T-cell (primary cell): ENCODE data around the gene CREB3L2. TPM values are rescaled to one million over a fixed set of nuclear protein-coding genes. Genes with fewer than 3 reads are reported as not detected.

ENCODE experiments used
- ATAC-seq, 4 experiments: fragments of 200-7000 bp in 3 of 4; fragments of 150-1000 bp in 1 of 4; cut with Tn5 transposase; replicated peaks in 1 of 4; 1 replicate in 3 of 4; 2 replicates in 1 of 4; pipeline ENCODE4 v1.10.0; 2021; ENCODE audit warnings: moderate library complexity in 3 of 4, mild to moderate bottlenecking in 2 of 4, moderate number of reproducible peaks in 1 of 4
- CTCF ChIA-PET, 2 donors: fragments of 300-600 bp; sonication (Branson Sonifier 250); formaldehyde crosslinking; loops; one replicate each; lab custom pipeline; 2022; ENCODE audit warnings: antibody characterized with exemption in 2 of 2; lab: Charles Lee
- POLR2A ChIA-PET, 2 donors: fragments of 300-600 bp; sonication (Branson Sonifier 250); formaldehyde crosslinking; loops; one replicate each; lab custom pipeline; 2022; ENCODE audit warnings: antibody characterized with exemption in 2 of 2; lab: Charles Lee
- DNase-seq, 35 experiments: peaks; one replicate each; pipeline versions ENCODE4 v3.0.0 to v3.0.0-alpha.2; 2013 to 2023
- H3K27ac ChIP-seq: one replicate; pipeline ENCODE4 v1.5.1; 2013; ENCODE audit warnings: low read length
- H3K27me3 ChIP-seq, 2 experiments: replicated peaks in 1 of 2; 1 replicate in 1 of 2; 2 replicates in 1 of 2; pipeline versions ENCODE4 v1.6.1 to v1.7.0; 2013; ENCODE audit warnings: low read length in 1 of 2, mixed read lengths in 1 of 2; ENCODE audit not compliant: control insufficient read depth in 2 of 2, insufficient read depth in 2 of 2; ENCODE audit errors: extremely low read depth in 1 of 2
- H3K36me3 ChIP-seq, 2 donors: 1 replicate in 1 of 2; 2 replicates in 1 of 2; pipeline versions ENCODE4 v1.6.1 to v1.7.0; 2013; ENCODE audit warnings: low read length in 1 of 2; ENCODE audit not compliant: control insufficient read depth in 2 of 2, insufficient read depth in 1 of 2; ENCODE audit errors: extremely low read depth in 1 of 2
- H3K4me1 ChIP-seq, 2 experiments: 1 replicate in 1 of 2; 2 replicates in 1 of 2; pipeline versions ENCODE4 v1.6.1 to v1.7.0; 2013; ENCODE audit warnings: low read length in 2 of 2, mixed read lengths in 1 of 2; ENCODE audit not compliant: insufficient read depth in 2 of 2, control insufficient read depth in 1 of 2; ENCODE audit errors: extremely low read depth in 1 of 2
- H3K4me3 ChIP-seq, 2 donors: 1 replicate in 1 of 2; 2 replicates in 1 of 2; pipeline versions ENCODE4 v1.5.1 to v1.7.0; 2013; ENCODE audit warnings: mild to moderate bottlenecking in 2 of 2, low read length in 1 of 2, moderate library complexity in 1 of 2; ENCODE audit not compliant: control insufficient read depth in 1 of 2; ENCODE audit errors: extremely low read depth in 1 of 2
- H3K9me3 ChIP-seq: 2 replicates; pipeline ENCODE4 v1.7.0; 2013
- H3K27ac Mint-ChIP-seq, 2 donors: one replicate each; pipeline ENCODE4 v1.8.0; 2020 to 2021; ENCODE audit warnings: mild to moderate bottlenecking in 2 of 2, mixed read lengths in 2 of 2
- H3K27me3 Mint-ChIP-seq, 2 donors: one replicate each; pipeline ENCODE4 v1.8.0; 2021 to 2022; ENCODE audit warnings: mixed read lengths in 2 of 2
- H3K36me3 Mint-ChIP-seq: one replicate; pipeline ENCODE4 v1.8.0; 2021; ENCODE audit warnings: mixed read lengths
- H3K4me1 Mint-ChIP-seq, 3 donors: one replicate each; pipeline ENCODE4 v1.8.0; 2020 to 2022; ENCODE audit warnings: mixed read lengths in 3 of 3, mild to moderate bottlenecking in 1 of 3
- H3K4me3 Mint-ChIP-seq, 3 donors: one replicate each; pipeline ENCODE4 v1.8.0; 2020 to 2022; ENCODE audit warnings: mild to moderate bottlenecking in 3 of 3, mixed read lengths in 3 of 3, moderate library complexity in 3 of 3
- H3K9me3 Mint-ChIP-seq, 3 donors: one replicate each; pipeline ENCODE4 v1.8.0; 2020 to 2022; ENCODE audit warnings: mixed read lengths in 3 of 3
- WGBS: methylation state at CpG from one replicate; pipeline ENCODE4 v1.1.5; 2013; ENCODE audit warnings: missing lambda C conversion rate; ENCODE audit not compliant: insufficient coverage; 5-methylcytosine and 5-hydroxymethylcytosine counted together
- total RNA-seq, 35 experiments: library from RNA in 6 of 35; stranded (reverse) in 6 of 35; fragments of 120-200 nt in 1 of 35; gene quantifications; one replicate each; pipeline versions ENCODE4 v1.2.1 to v1.2.4 and lab custom pipeline; 2013 to 2026

The CREB3L2 gene
- total RNA-seq, 5 donors from 2014 or later (not counting 1 experiment from before 2014, with no cell fraction given), result 21.1 to 40.8 (median 28.9) TPM

- DNase-seq (no peak), ATAC-seq (no peak)
- Mint-ChIP-seq H3K27ac (peak overlapping the region; percentile 51 to 99), H3K4me1 (peaks cover 47 to 53% (median 52%) of the 10 kb centered on the region in 3 donors), H3K36me3 (peaks cover 27% of the 10 kb centered on the region), H3K4me3 (no peak overlapping the region), H3K9me3 (no peaks in the 10 kb centered on the region), H3K27me3 (no peaks in the 10 kb centered on the region)
- POLR2A ChIA-PET, result interaction anchor here in 1 of 2 donors (0.8 kb wide), 1 partner anchor 10 kb away, joined by 3 read pairs; no protein-coding TSS in a partner anchor
- Histone ChIP-seq H3K9me3 (no peaks in the 10 kb centered on the region), H3K4me3 (no peak overlapping the region), H3K27ac (peak overlapping the region; percentile 87), H3K27me3 (no peaks in the 10 kb centered on the region), H3K36me3 (peaks cover 0 to 3% of the 10 kb centered on the region in 2 donors), H3K4me1 (peaks cover 7 to 22% of the 10 kb centered on the region in 2 experiments)
- 93% methylated on average over 7 of the region's 11 CpGs for WGBS
- CTCF ChIA-PET, result interaction anchor here (0.6 to 1.9 kb wide), 3 partner anchors 12 to 69 kb away, joined by 6 to 9 read pairs (median 9); partner anchors contain the start of gene CREB3L2 (in 1 of the 2)
Measured at GRCh38 chr7:137933270-137934017, 68.4 kb downstream of the CREB3L2 start.

GRCh38 chr7:137932881-137933269, 69.0 kb downstream of the CREB3L2 start:
- DNase-seq (no peak), ATAC-seq (no peak)
- Histone ChIP-seq H3K4me3 (no peak overlapping the region), H3K27me3 (no peaks in the 10 kb centered on the region), H3K4me1 (peaks cover 7 to 22% of the 10 kb centered on the region in 2 experiments), H3K27ac (peak overlapping the region; percentile 87), H3K36me3 (peaks cover 0 to 6% of the 10 kb centered on the region in 2 donors), H3K9me3 (no peaks in the 10 kb centered on the region)
- ChIA-PET CTCF (interaction anchor here in 1 of 2 donors (0.6 kb wide), 1 partner anchor 30 kb away, joined by 9 read pairs; no protein-coding TSS in a partner anchor), POLR2A (interaction anchor here in 1 of 2 donors (0.8 kb wide), 1 partner anchor 9 kb away, joined by 3 read pairs; no protein-coding TSS in a partner anchor)
- 85% methylated on average over 5 of the region's 5 CpGs for WGBS
- Mint-ChIP-seq H3K36me3 (peaks cover 29% of the 10 kb centered on the region), H3K9me3 (no peaks in the 10 kb centered on the region), H3K4me3 (no peak overlapping the region), H3K4me1 (peaks cover 47 to 53% (median 52%) of the 10 kb centered on the region in 3 donors), H3K27me3 (no peaks in the 10 kb centered on the region), H3K27ac (peak overlapping the region; percentile 51 to 99)

DNA sequence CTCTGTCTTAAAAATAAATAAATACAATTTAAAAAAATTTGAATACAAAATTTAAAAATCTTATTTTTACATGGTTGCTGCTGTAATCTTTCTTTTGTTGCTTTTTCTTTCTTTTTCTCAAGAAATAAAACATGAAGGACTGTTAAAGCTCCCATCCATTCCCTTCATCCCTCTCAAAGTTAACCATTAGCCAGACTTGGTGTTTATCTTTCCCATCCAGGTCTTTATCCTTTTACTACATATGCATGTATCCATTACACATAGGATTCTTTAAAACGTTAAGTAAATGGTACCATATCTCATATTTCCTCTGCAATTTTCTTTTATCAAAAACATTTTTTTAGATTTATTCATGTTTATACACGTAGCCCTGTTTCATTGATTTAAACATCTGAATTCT, 70.1 kb downstream of the CREB3L2 start:
- Histone ChIP-seq H3K27me3 (no peaks in the 10 kb centered on the region), H3K9me3 (no peaks in the 10 kb centered on the region), H3K36me3 (peaks cover 0 to 11% of the 10 kb centered on the region in 2 donors), H3K4me1 (peaks cover 7 to 22% of the 10 kb centered on the region in 2 experiments), H3K27ac (no peak overlapping the region), H3K4me3 (no peak overlapping the region)
- DNase-seq (no peak), ATAC-seq (no peak)
- Mint-ChIP-seq H3K27ac (peak overlapping the region; percentile 12 to 28), H3K4me3 (no peak overlapping the region), H3K9me3 (no peaks in the 10 kb centered on the region), H3K36me3 (peaks cover 40% of the 10 kb centered on the region), H3K4me1 (peaks cover 47 to 53% (median 52%) of the 10 kb centered on the region in 3 donors), H3K27me3 (no peaks in the 10 kb centered on the region)
- ChIA-PET POLR2A (no interaction called here), CTCF (interaction anchor here (0.7 kb wide), 2 partner anchors 46 to 92 kb away, joined by 3 to 9 read pairs; no protein-coding TSS in a partner anchor)
- WGBS, result no CpG with 5 or more reads among the region's 2 CpGs

- Histone ChIP-seq H3K27ac (no peak overlapping the region), H3K4me1 (peaks cover 4 to 12% of the 10 kb centered on the region in 2 experiments), H3K4me3 (no peak overlapping the region), H3K36me3 (peaks cover 0 to 18% of the 10 kb centered on the region in 2 donors), H3K9me3 (no peaks in the 10 kb centered on the region), H3K27me3 (no peaks in the 10 kb centered on the region)
- CTCF ChIA-PET, result interaction anchor here (0.5 to 2.0 kb wide), 4 partner anchors 54 to 496 kb away, joined by 3 to 6 read pairs (median 6); no protein-coding TSS in a partner anchor
- Mint-ChIP-seq H3K36me3 (peaks cover 50% of the 10 kb centered on the region), H3K27me3 (no peaks in the 10 kb centered on the region), H3K4me1 (peaks cover 38 to 43% (median 43%) of the 10 kb centered on the region in 3 donors), H3K4me3 (no peak overlapping the region), H3K27ac (peak overlapping the region in 1 of 2 donors; percentile 28), H3K9me3 (no peaks in the 10 kb centered on the region)
- DNase-seq, result no peak
- no peak for ATAC-seq
- POLR2A ChIA-PET, result interaction anchor here in 1 of 2 donors (0.6 kb wide), 1 partner anchor 14 kb away, joined by 3 read pairs; no protein-coding TSS in a partner anchor
- WGBS, result no CpG with 5 or more reads among the region's 2 CpGs
Measured at GRCh38 chr7:137930581-137930980, 71.3 kb downstream of the CREB3L2 start.

GRCh38 chr7:137928626-137929025, 73.3 kb downstream of the CREB3L2 start:
- Histone ChIP-seq H3K27ac (no peak overlapping the region), H3K4me1 (peaks cover 0 to 6% of the 10 kb centered on the region in 2 experiments), H3K36me3 (peaks cover 0 to 22% of the 10 kb centered on the region in 2 donors), H3K4me3 (no peak overlapping the region), H3K9me3 (no peaks in the 10 kb centered on the region), H3K27me3 (no peaks in the 10 kb centered on the region)
- 90% methylated on average over 2 of the region's 5 CpGs for WGBS
- H3K4me1 Mint-ChIP-seq, result peaks cover 26 to 29% (median 28%) of the 10 kb centered on the region in 3 donors
- no peaks in the 10 kb centered on the region for H3K9me3 Mint-ChIP-seq
- peaks cover 62% of the 10 kb centered on the region for H3K36me3 Mint-ChIP-seq
- H3K27ac Mint-ChIP-seq, result no peak overlapping the region
- DNase-seq, result no peak
- H3K4me3 Mint-ChIP-seq, result no peak overlapping the region
- no peaks in the 10 kb centered on the region for H3K27me3 Mint-ChIP-seq
- ChIA-PET CTCF (interaction anchor here in 1 of 2 donors (0.5 kb wide), 1 partner anchor 809 kb away, joined by 4 read pairs; no protein-coding TSS in a partner anchor), POLR2A (no interaction called here)
- no peak for ATAC-seq

GRCh38 chr7:137927386-137927785, 74.5 kb downstream of the CREB3L2 start:
- H3K36me3 ChIP-seq, result peaks cover 0 to 22% of the 10 kb centered on the region in 2 donors
- no peaks in the 10 kb centered on the region for H3K9me3 ChIP-seq
- Mint-ChIP-seq H3K36me3 (peaks cover 54% of the 10 kb centered on the region), H3K27ac (no peak overlapping the region), H3K9me3 (no peaks in the 10 kb centered on the region), H3K4me1 (peaks cover 16 to 20% (median 16%) of the 10 kb centered on the region in 3 donors), H3K4me3 (no peak overlapping the region), H3K27me3 (no peaks in the 10 kb centered on the region)
- DNase-seq (no peak), ATAC-seq (no peak)
- H3K4me3 ChIP-seq, result no peak overlapping the region
- ChIA-PET POLR2A (no interaction called here), CTCF (interaction anchor here in 1 of 2 donors (0.6 kb wide), 1 partner anchor 28 kb away, joined by 5 read pairs; no protein-coding TSS in a partner anchor)
- no peak overlapping the region for H3K27ac ChIP-seq
- H3K4me1 ChIP-seq, result no peaks in the 10 kb centered on the region
- H3K27me3 ChIP-seq, result no peaks in the 10 kb centered on the region
